ENCODE data around the gene RBM19. TPM values are rescaled to one million over a fixed set of nuclear protein-coding genes. Genes with fewer than 3 reads are reported as not detected.

RBM19 gene
- total and polyA plus RNA-seq, 10 donors: 13.6 to 46.7 (median 34.5) TPM

DNA sequence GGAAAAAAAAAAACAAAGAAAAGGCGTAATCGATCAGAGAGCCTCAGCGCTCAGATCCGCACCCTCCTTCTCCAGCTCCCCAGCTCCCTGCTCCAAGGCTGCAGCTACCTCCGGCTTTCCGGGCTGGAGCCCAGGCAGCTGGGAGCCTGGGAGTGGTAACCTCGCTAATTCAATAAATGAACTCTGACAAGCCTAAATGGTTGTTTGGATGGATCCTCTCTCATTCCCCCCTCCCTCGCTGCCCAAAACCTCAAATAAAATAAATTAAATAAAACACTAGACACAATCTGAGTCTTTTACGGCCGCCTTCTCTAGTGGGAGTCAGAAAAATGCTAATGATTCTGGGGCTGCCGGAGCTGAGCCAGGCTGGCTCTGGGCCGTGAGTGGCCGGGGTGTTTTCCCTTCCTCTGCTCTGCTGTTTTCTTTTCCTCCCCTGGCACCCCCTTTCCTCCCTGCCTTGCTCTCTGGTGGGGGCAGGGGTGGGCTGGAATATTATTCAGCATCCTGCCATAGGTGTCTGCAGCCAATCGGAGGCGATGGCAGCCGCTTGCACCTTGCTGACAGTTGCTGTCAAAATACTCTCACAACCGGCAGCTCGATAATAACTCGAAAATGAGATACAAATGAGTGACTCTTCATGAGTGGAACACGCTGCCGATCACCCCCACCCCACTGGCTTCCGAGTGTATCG lies 76.1 kb downstream of the RBM19 start:
- Histone ChIP-seq H3K36me3 (peaks cover 0 to 91% (median 7%) of the 10 kb centered on the region in 6 donors), H3K4me1 (no peaks in the 10 kb centered on the region), H3K9me3 (no peaks in the 10 kb centered on the region), H3K4me3 (no peak overlapping the region), H3K27ac (no peak overlapping the region), H3K27me3 (replicated peaks in 1 of 7) (no peaks in the 10 kb centered on the region)
- TF ChIP-seq POLR2AphosphoS5 (IDR thresholded peaks at IDR 0.05) (no peak), CTCF (IDR thresholded peaks at IDR 0.05 in 8 of 11, conservative IDR thresholded peaks at IDR 0.05 in 3 of 11) (no peak), POLR2A (IDR thresholded peaks at IDR 0.05) (no peak)
- WGBS, 5 donors: 79 to 90% (median 88%) methylated on average over 23 of the region's 23 CpGs
- intact Hi-C loops (cut with DNase I; ENCODE audit: low total_unique reads): no loop called here
- DNase-seq: no peak

DNA sequence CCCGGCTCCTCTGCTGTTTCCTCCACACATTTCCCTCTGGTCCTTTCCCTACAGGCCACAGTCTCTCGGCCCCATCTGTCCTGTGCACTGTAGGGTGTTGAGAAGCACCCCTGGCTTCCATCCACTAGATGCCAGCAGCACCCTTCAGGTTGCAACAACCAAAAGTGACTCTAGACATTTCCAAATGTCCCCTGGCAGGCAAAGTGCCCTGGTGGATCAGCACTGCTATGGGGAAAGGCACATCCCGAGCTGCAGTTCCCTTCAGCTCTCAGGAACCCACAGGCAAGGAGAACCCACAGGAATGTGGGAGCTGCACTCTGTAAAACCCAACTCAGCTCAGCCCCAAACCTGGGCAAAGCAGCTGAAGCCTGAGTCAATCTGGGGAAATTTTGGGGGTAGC lies 77.0 kb downstream of the RBM19 start:
- no peak for DNase-seq
- no peaks in the 10 kb centered on the region for H3K4me1 ChIP-seq
- WGBS, 5 donors: 82 to 97% (median 94%) methylated on average over 2 to 3 of the region's 3 CpGs
- H3K36me3 ChIP-seq: peaks cover 0 to 90% (median 7%) of the 10 kb centered on the region in 6 donors
- H3K4me3 ChIP-seq: no peak overlapping the region
- intact Hi-C loops (cut with DNase I; ENCODE audit: low total_unique reads): no loop called here
- peaks cover 0 to 5% (median 0%) of the 10 kb centered on the region in 8 donors for H3K9me3 ChIP-seq
- H3K27me3 ChIP-seq (replicated peaks in 1 of 7): no peaks in the 10 kb centered on the region
- no peak overlapping the region for H3K27ac ChIP-seq
- TF ChIP-seq POLR2AphosphoS5 (IDR thresholded peaks at IDR 0.05) (no peak), POLR2A (IDR thresholded peaks at IDR 0.05) (no peak), CTCF (IDR thresholded peaks at IDR 0.05 in 8 of 11, conservative IDR thresholded peaks at IDR 0.05 in 3 of 11) (no peak)

- WGBS, 5 donors: 93 to 100% (median 95%) methylated on average over 2 of the region's 2 CpGs
Measured at GRCh38 chr12:113888435-113888834, 77.7 kb downstream of the RBM19 start.

More at GRCh38 chr12:113888435-113888834, 77.7 kb downstream of the RBM19 start:
- Histone ChIP-seq H3K4me3 (no peak overlapping the region), H3K9me3 (peaks cover 0 to 5% (median 0%) of the 10 kb centered on the region in 8 donors), H3K27me3 (replicated peaks in 1 of 7) (no peaks in the 10 kb centered on the region), H3K4me1 (no peaks in the 10 kb centered on the region), H3K36me3 (peaks cover 0 to 87% (median 7%) of the 10 kb centered on the region in 6 donors), H3K27ac (no peak overlapping the region)
- intact Hi-C loops (cut with DNase I; ENCODE audit: low total_unique reads): no loop called here
- no peak for DNase-seq
- TF ChIP-seq CTCF (IDR thresholded peaks at IDR 0.05 in 8 of 11, conservative IDR thresholded peaks at IDR 0.05 in 3 of 11) (no peak), POLR2AphosphoS5 (IDR thresholded peaks at IDR 0.05) (no peak), POLR2A (IDR thresholded peaks at IDR 0.05) (no peak)
